ENCODE results near the gene CD300LB. TPM values are rescaled to one million over a fixed set of nuclear protein-coding genes. Genes with fewer than 3 reads are reported as not detected.

Gene CD300LB
- total RNA-seq, 1 donor from 2014 or later: not detected

- Mint-ChIP-seq H3K4me3 (no peak overlapping the region), H3K27ac (ENCODE audit: unreplicated experiment) (no peak overlapping the region), H3K9me3 (peaks cover 20% of the 10 kb centered on the region), H3K27me3 (ENCODE audit: low read depth) (peaks cover 58% of the 10 kb centered on the region), H3K36me3 (ENCODE audit: low read depth) (peaks cover 12% of the 10 kb centered on the region), H3K4me1 (peaks cover 9% of the 10 kb centered on the region)
- no peak for DNase-seq (ENCODE audit: low read depth, low spot score)
- TF ChIP-seq CTCF (conservative IDR thresholded peaks at IDR 0.05): no peak
Observed at GRCh38 chr17:74516561-74517328, 14.5 kb downstream of the CD300LB start.

- peaks cover 63% of the 10 kb centered on the region for H3K27me3 Mint-ChIP-seq (ENCODE audit: low read depth)
- H3K9me3 Mint-ChIP-seq: peaks cover 20% of the 10 kb centered on the region
- H3K4me3 Mint-ChIP-seq: no peak overlapping the region
Observed at GRCh38 chr17:74515941-74516340, 15.3 kb downstream of the CD300LB start.

GRCh38 chr17:74514632-74515334, 16.5 kb downstream of the CD300LB start:
- Mint-ChIP-seq H3K4me1 (peaks cover 9% of the 10 kb centered on the region), H3K9me3 (peaks cover 20% of the 10 kb centered on the region), H3K4me3 (peak overlapping the region; percentile 54), H3K36me3 (ENCODE audit: low read depth) (peaks cover 12% of the 10 kb centered on the region), H3K27ac (ENCODE audit: unreplicated experiment) (peak overlapping the region; percentile 83), H3K27me3 (ENCODE audit: low read depth) (peaks cover 65% of the 10 kb centered on the region)
- no peak for DNase-seq (ENCODE audit: low read depth, low spot score)
- TF ChIP-seq CTCF (conservative IDR thresholded peaks at IDR 0.05): no peak

More at GRCh38 chr17:74515941-74516340, 15.3 kb downstream of the CD300LB start:
- peaks cover 9% of the 10 kb centered on the region for H3K4me1 Mint-ChIP-seq
- H3K36me3 Mint-ChIP-seq (ENCODE audit: low read depth): peaks cover 12% of the 10 kb centered on the region
- no peak for TF ChIP-seq CTCF (conservative IDR thresholded peaks at IDR 0.05)
- no peak for DNase-seq (ENCODE audit: low read depth, low spot score)
- H3K27ac Mint-ChIP-seq (ENCODE audit: unreplicated experiment): no peak overlapping the region

GRCh38 chr17:74513987-74514631, 17.2 kb downstream of the CD300LB start:
- Mint-ChIP-seq H3K27me3 (ENCODE audit: low read depth) (peaks cover 66% of the 10 kb centered on the region), H3K27ac (ENCODE audit: unreplicated experiment) (peak overlapping the region; percentile 83), H3K4me1 (peaks cover 9% of the 10 kb centered on the region), H3K36me3 (ENCODE audit: low read depth) (peaks cover 12% of the 10 kb centered on the region), H3K4me3 (peak overlapping the region; percentile 54), H3K9me3 (peaks cover 20% of the 10 kb centered on the region)
- peak; percentile 25 for DNase-seq (ENCODE audit: low read depth, low spot score)
- TF ChIP-seq CTCF (conservative IDR thresholded peaks at IDR 0.05): no peak

- H3K4me3 Mint-ChIP-seq: no peak overlapping the region
- no peak overlapping the region for H3K27ac Mint-ChIP-seq (ENCODE audit: unreplicated experiment)
- no peak for DNase-seq (ENCODE audit: low read depth, low spot score)
- peaks cover 62% of the 10 kb centered on the region for H3K27me3 Mint-ChIP-seq (ENCODE audit: low read depth)
- TF ChIP-seq CTCF (conservative IDR thresholded peaks at IDR 0.05): no peak
- peaks cover 12% of the 10 kb centered on the region for H3K9me3 Mint-ChIP-seq
- H3K36me3 Mint-ChIP-seq (ENCODE audit: low read depth): peaks cover 12% of the 10 kb centered on the region
- peaks cover 9% of the 10 kb centered on the region for H3K4me1 Mint-ChIP-seq
Observed at GRCh38 chr17:74512624-74513091, 18.6 kb downstream of the CD300LB start.
